GM12878 (cell line): ENCODE data around the gene ADA. TPM values are rescaled to one million over a fixed set of nuclear protein-coding genes. Genes with fewer than 3 reads are reported as not detected.

Source experiments
- BMI1 ChIP-seq: fragments of 450-650 bp; IDR thresholded peaks from 2 replicates; pipeline ENCODE4 v1.6.1; 2016; ENCODE audit warnings: mild to moderate bottlenecking, moderate library complexity, borderline replicate concordance
- DPF2 ChIP-seq: fragments of 450-650 bp; IDR thresholded peaks from 2 replicates; pipeline ENCODE4 v1.6.1; 2017; ENCODE audit warnings: mild to moderate bottlenecking
- EP300 ChIP-seq, 2 experiments: fragments of 150-350 bp in 1 of 2; IDR thresholded peaks; 2 replicates each; pipeline ENCODE4 v1.6.1; 2011 to 2012; ENCODE audit warnings: low read depth in 2 of 2, low read length in 2 of 2, borderline replicate concordance in 1 of 2, improper control_type of control experiment in 1 of 2, inconsistent platforms in 1 of 2; ENCODE audit not compliant: control insufficient read depth in 1 of 2
- GABPA ChIP-seq: IDR thresholded peaks from 2 replicates; pipeline ENCODE4 v1.6.1; 2014; ENCODE audit warnings: antibody characterized with exemption, low read depth, mild to moderate bottlenecking, inconsistent platforms
- HDGF ChIP-seq: fragments of 450-650 bp; IDR thresholded peaks from 2 replicates; pipeline ENCODE4 v1.6.1; 2016; ENCODE audit warnings: antibody characterized with exemption
- IKZF2 ChIP-seq, 2 experiments: fragments of 450-650 bp; IDR thresholded peaks; 2 replicates each; pipeline ENCODE4 v1.6.1; 2017; ENCODE audit warnings: mild to moderate bottlenecking in 2 of 2, moderate library complexity in 2 of 2
- IRF4 ChIP-seq: IDR thresholded peaks from 2 replicates; pipeline ENCODE4 v1.6.1; 2011; ENCODE audit warnings: low read depth, low read length
- KAT2A ChIP-seq: conservative IDR thresholded peaks from 2 replicates; pipeline ENCODE4 v1.6.1; 2011; ENCODE audit warnings: low read depth, low read length; ENCODE audit not compliant: control insufficient read depth
- MXI1 ChIP-seq: fragments of 150-350 bp; IDR thresholded peaks from 2 replicates; pipeline ENCODE4 v1.6.1; 2011; ENCODE audit warnings: low read depth, mild to moderate bottlenecking, inconsistent platforms, low read length, improper control_type of control experiment
- POLR2AphosphoS5 ChIP-seq: IDR thresholded peaks from 2 replicates; pipeline ENCODE4 v1.6.1; 2011; ENCODE audit warnings: mild to moderate bottlenecking, low read length, inconsistent platforms
- TBL1XR1 ChIP-seq: IDR thresholded peaks from 2 replicates; pipeline ENCODE4 v1.6.1; 2012; ENCODE audit warnings: low read depth, low read length, improper control_type of control experiment
- ZBED1 ChIP-seq: IDR thresholded peaks from 2 replicates; pipeline ENCODE4 v1.6.1; 2016; ENCODE audit warnings: borderline replicate concordance
- polyA plus RNA-seq, 11 experiments: library from polyadenylated mRNA; depleted of rRNA in 4 of 11; unstranded in 6 of 11; stranded (reverse) in 5 of 11; fragments of >200 nt; fragmentation: Nextera tagmentation in 4 of 11; fragmentation: Illumina TruSeq in 1 of 11; extraction: Ambion mirVana in 4 of 11; extraction: Trizol in 1 of 11; gene quantifications; 1 replicate in 1 of 11; 2 replicates in 10 of 11; pipeline versions ENCODE4 v1.2.1 to v1.2.3, GENCODE V29; 2011 to 2016; ENCODE audit warnings: inconsistent platforms in 2 of 11, missing spikeins in 2 of 11, low read depth in 1 of 11
- total RNA-seq, 4 experiments: library from RNA; depleted of rRNA in 3 of 4; stranded (reverse); fragments of >200 nt in 3 of 4; fragmentation: Illumina TruSeq in 1 of 4; extraction: Trizol in 1 of 4; gene quantifications; 2 replicates each; pipeline versions ENCODE4 v1.2.1 to v1.2.3, GENCODE V29; 2013 to 2021
- TF ChIP-seq, protein P1 (sequence below): fragments of 150-350 bp; IDR thresholded peaks from 2 replicates; pipeline ENCODE4 v1.6.1; 2016; ENCODE audit warnings: low read depth, low read length
- TF ChIP-seq, protein P2 (sequence below): IDR thresholded peaks from 2 replicates; pipeline ENCODE4 v1.6.1; 2011; ENCODE audit warnings: borderline replicate concordance, low read depth, mild to moderate bottlenecking, moderate library complexity, mixed read lengths, low read length; ENCODE audit not compliant: insufficient read depth; ENCODE audit errors: extremely low read length
- TF ChIP-seq, protein P3 (sequence below): fragments of 450-650 bp; IDR thresholded peaks from 2 replicates; pipeline ENCODE4 v1.6.1; 2017; ENCODE audit warnings: low read depth, mild to moderate bottlenecking, moderate library complexity
- TF ChIP-seq, protein P4 (sequence below): fragments of 450-650 bp; IDR thresholded peaks from 2 replicates; pipeline ENCODE4 v1.6.1; 2017; ENCODE audit warnings: mild to moderate bottlenecking, moderate library complexity
- TF ChIP-seq, protein P5 (sequence below): fragments of 450-650 bp; IDR thresholded peaks from 2 replicates; pipeline ENCODE4 v1.6.1; 2017; ENCODE audit warnings: mild to moderate bottlenecking

Gene ADA
- total and polyA plus RNA-seq, 10 of the 15 experiments (the other 5 are each of a cell fraction or from before 2014, with no cell fraction given): 40.9 to 217 (median 90.8) TPM

DNA sequence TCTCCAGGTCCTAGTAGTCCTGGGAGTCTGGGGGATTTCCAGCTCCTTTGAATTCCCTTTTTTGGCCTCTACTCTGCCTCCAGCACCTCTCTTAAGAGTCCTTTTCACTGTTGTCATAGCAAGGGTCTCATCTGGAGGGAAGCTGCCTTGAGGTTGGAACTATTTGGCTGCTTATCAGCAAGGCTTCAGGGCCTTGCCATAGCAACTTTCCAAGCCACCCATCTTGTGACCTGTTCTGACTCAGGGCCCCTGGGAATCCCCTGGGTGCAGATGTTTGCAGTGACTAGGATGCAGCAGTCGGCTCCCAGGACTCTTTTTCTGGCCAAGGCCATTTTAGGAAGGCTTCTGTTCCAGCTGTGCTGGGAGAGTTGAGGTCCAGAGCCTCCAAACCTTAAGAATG lies 56.8 kb downstream of the ADA start (continued):
- TF ChIP-seq MXI1: no peak
- peak in 1 of 2 experiments; percentile 43; a peak in 1 of 4 replicates for TF ChIP-seq EP300 (IDR thresholded peaks at IDR 0.05; ENCODE audit: borderline replicate concordance in 1 of 2, control insufficient read depth in 1 of 2, low read depth in 2 of 2, low read length in 2 of 2)
- TF ChIP-seq, protein P1, sequence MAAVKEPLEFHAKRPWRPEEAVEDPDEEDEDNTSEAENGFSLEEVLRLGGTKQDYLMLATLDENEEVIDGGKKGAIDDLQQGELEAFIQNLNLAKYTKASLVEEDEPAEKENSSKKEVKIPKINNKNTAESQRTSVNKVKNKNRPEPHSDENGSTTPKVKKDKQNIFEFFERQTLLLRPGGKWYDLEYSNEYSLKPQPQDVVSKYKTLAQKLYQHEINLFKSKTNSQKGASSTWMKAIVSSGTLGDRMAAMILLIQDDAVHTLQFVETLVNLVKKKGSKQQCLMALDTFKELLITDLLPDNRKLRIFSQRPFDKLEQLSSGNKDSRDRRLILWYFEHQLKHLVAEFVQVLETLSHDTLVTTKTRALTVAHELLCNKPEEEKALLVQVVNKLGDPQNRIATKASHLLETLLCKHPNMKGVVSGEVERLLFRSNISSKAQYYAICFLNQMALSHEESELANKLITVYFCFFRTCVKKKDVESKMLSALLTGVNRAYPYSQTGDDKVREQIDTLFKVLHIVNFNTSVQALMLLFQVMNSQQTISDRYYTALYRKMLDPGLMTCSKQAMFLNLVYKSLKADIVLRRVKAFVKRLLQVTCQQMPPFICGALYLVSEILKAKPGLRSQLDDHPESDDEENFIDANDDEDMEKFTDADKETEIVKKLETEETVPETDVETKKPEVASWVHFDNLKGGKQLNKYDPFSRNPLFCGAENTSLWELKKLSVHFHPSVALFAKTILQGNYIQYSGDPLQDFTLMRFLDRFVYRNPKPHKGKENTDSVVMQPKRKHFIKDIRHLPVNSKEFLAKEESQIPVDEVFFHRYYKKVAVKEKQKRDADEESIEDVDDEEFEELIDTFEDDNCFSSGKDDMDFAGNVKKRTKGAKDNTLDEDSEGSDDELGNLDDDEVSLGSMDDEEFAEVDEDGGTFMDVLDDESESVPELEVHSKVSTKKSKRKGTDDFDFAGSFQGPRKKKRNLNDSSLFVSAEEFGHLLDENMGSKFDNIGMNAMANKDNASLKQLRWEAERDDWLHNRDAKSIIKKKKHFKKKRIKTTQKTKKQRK: no peak
- TF ChIP-seq ZBED1: no peak
- TF ChIP-seq, protein P2, sequence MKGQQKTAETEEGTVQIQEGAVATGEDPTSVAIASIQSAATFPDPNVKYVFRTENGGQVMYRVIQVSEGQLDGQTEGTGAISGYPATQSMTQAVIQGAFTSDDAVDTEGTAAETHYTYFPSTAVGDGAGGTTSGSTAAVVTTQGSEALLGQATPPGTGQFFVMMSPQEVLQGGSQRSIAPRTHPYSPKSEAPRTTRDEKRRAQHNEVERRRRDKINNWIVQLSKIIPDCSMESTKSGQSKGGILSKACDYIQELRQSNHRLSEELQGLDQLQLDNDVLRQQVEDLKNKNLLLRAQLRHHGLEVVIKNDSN: no peak
- no peak for TF ChIP-seq GABPA
- no peak for TF ChIP-seq KAT2A
- TF ChIP-seq IKZF2 (IDR thresholded peaks at IDR 0.05): peak; percentile 43 to 67; a peak in 3 of 4 replicates
- TF ChIP-seq, protein P3, sequence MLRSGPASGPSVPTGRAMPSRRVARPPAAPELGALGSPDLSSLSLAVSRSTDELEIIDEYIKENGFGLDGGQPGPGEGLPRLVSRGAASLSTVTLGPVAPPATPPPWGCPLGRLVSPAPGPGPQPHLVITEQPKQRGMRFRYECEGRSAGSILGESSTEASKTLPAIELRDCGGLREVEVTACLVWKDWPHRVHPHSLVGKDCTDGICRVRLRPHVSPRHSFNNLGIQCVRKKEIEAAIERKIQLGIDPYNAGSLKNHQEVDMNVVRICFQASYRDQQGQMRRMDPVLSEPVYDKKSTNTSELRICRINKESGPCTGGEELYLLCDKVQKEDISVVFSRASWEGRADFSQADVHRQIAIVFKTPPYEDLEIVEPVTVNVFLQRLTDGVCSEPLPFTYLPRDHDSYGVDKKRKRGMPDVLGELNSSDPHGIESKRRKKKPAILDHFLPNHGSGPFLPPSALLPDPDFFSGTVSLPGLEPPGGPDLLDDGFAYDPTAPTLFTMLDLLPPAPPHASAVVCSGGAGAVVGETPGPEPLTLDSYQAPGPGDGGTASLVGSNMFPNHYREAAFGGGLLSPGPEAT: peak; percentile 81; the same call in 1 of the 2 replicates
- TF ChIP-seq HDGF: no peak
- TF ChIP-seq POLR2AphosphoS5: no peak
- no peak for TF ChIP-seq DPF2
- no peak for TF ChIP-seq TBL1XR1
- TF ChIP-seq IRF4: no peak
- TF ChIP-seq, protein P4, sequence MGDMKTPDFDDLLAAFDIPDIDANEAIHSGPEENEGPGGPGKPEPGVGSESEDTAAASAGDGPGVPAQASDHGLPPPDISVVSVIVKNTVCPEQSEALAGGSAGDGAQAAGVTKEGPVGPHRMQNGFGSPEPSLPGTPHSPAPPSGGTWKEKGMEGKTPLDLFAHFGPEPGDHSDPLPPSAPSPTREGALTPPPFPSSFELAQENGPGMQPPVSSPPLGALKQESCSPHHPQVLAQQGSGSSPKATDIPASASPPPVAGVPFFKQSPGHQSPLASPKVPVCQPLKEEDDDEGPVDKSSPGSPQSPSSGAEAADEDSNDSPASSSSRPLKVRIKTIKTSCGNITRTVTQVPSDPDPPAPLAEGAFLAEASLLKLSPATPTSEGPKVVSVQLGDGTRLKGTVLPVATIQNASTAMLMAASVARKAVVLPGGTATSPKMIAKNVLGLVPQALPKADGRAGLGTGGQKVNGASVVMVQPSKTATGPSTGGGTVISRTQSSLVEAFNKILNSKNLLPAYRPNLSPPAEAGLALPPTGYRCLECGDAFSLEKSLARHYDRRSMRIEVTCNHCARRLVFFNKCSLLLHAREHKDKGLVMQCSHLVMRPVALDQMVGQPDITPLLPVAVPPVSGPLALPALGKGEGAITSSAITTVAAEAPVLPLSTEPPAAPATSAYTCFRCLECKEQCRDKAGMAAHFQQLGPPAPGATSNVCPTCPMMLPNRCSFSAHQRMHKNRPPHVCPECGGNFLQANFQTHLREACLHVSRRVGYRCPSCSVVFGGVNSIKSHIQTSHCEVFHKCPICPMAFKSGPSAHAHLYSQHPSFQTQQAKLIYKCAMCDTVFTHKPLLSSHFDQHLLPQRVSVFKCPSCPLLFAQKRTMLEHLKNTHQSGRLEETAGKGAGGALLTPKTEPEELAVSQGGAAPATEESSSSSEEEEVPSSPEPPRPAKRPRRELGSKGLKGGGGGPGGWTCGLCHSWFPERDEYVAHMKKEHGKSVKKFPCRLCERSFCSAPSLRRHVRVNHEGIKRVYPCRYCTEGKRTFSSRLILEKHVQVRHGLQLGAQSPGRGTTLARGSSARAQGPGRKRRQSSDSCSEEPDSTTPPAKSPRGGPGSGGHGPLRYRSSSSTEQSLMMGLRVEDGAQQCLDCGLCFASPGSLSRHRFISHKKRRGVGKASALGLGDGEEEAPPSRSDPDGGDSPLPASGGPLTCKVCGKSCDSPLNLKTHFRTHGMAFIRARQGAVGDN: no peak; the same call in 1 of the 2 replicates
- TF ChIP-seq BMI1: no peak
- TF ChIP-seq, protein P5, sequence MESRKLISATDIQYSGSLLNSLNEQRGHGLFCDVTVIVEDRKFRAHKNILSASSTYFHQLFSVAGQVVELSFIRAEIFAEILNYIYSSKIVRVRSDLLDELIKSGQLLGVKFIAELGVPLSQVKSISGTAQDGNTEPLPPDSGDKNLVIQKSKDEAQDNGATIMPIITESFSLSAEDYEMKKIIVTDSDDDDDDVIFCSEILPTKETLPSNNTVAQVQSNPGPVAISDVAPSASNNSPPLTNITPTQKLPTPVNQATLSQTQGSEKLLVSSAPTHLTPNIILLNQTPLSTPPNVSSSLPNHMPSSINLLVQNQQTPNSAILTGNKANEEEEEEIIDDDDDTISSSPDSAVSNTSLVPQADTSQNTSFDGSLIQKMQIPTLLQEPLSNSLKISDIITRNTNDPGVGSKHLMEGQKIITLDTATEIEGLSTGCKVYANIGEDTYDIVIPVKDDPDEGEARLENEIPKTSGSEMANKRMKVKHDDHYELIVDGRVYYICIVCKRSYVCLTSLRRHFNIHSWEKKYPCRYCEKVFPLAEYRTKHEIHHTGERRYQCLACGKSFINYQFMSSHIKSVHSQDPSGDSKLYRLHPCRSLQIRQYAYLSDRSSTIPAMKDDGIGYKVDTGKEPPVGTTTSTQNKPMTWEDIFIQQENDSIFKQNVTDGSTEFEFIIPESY: no peak
